GM12875 (cell line): Measurements from ENCODE around the gene DTNBP1.

Experiments used
- H3K4me3 ChIP-seq: one replicate; pipeline ENCODE4 v1.5.1; 2011; ENCODE audit warnings: low read depth, low read length, control low read depth
- TF ChIP-seq, protein P1 (sequence below): IDR thresholded peaks from 2 replicates; pipeline ENCODE4 v1.5.1; 2011; ENCODE audit warnings: low read depth, mild to moderate bottlenecking, control low read depth, inconsistent platforms, low read length, moderate library complexity, borderline replicate concordance; ENCODE audit not compliant: insufficient read depth

Gene DTNBP1

DNA sequence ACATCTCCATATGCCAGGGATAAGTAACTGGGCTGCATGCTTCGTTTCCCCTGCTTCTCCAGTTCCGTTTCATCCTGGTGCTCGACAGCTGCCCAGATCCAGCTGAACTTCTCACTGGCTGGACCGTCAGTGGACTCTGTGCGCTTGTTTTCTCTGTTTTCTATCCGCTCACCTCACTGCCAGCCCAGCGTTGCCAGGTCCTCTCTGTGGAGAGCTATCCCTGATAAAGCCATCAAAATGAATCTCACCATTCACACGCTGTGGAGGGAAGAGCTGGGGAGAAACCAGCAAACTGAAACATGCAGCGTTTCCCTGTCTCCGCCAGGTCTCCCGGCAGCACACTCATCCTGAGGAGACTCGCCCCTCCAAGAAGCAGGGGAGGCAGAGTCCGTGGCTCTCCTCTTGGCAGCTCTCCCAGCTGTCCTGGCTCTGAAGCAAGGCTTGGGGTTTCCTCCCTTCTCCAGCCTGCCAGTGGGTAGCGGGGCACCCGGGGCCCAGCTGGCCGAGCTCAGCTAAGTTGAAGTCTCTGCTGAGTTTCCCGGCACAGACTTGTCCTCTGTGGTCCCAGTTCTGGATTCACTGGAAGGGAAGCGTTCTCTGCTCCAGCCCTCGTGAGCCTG is 160.9 kb downstream of the DTNBP1 start:
- no peak overlapping the region for H3K4me3 ChIP-seq
- TF ChIP-seq, protein P1, sequence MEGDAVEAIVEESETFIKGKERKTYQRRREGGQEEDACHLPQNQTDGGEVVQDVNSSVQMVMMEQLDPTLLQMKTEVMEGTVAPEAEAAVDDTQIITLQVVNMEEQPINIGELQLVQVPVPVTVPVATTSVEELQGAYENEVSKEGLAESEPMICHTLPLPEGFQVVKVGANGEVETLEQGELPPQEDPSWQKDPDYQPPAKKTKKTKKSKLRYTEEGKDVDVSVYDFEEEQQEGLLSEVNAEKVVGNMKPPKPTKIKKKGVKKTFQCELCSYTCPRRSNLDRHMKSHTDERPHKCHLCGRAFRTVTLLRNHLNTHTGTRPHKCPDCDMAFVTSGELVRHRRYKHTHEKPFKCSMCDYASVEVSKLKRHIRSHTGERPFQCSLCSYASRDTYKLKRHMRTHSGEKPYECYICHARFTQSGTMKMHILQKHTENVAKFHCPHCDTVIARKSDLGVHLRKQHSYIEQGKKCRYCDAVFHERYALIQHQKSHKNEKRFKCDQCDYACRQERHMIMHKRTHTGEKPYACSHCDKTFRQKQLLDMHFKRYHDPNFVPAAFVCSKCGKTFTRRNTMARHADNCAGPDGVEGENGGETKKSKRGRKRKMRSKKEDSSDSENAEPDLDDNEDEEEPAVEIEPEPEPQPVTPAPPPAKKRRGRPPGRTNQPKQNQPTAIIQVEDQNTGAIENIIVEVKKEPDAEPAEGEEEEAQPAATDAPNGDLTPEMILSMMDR, result no peak

DNA sequence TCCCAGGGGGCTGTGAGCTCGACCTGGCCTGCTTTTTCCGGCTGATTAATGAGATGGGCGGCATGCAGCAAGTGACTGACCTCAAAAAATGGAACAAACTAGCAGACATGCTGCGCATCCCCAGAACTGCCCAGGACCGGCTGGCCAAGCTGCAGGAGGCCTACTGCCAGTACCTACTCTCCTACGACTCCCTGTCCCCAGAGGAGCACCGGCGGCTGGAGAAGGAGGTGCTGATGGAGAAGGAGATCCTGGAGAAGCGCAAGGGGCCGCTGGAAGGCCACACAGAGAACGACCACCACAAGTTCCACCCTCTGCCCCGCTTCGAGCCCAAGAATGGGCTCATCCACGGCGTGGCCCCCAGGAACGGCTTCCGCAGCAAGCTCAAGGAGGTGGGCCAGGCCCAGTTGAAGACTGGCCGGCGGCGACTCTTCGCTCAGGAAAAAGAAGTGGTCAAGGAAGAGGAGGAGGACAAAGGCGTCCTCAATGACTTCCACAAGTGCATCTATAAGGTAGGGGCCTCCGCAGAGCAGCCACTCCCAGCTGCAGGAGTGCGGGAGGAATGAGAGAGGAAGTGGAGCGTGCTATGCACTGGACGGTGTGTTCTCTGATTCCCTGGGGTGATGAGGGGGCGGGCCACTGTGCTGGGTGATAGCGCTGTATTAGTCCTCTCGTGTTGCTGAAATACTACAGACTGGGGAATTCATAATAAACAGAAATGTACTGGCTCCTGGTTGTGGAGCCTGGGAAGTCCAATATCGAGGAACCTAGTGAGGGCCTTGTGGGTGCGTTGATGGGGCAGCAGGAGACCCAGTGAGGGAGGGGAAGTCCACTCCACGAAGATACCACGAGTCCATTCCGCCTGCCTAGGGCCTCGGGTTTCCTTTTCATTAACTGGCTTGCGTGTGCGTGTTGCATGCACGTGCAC is 161.7 kb downstream of the DTNBP1 start:
- TF ChIP-seq, protein P1, result no peak

DNA sequence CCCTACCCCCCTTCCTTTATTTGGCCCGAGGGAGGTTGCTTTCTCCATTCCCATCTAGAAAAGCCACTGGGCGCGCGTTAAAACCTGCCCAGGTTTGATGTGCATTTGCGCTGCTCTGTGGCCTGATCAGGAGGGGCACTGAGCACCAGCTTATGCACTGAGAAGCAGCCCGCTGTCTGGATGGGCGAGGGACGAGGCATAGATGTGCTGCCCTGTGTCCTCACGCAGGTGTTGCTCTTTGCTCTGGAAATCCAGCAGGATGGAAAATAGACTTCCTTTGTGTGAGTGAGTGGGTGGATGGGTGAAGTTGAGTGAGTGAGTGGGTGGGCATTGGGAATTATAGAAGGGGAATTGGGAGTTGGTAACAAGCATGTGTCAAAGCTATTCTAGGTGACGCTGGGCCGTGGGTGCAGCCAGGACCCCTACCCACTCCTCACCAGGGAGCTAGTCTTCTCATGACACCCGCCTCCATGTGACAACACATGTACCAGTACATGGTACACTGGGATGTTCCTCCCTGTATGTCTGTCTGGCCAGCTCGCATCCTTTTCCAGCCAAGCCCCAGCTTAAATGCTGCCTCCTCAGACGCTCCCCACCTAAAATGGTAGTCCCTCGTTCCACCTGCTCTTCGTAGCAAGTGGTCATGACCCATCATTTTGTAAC is 162.6 kb downstream of the DTNBP1 start:
- TF ChIP-seq, protein P1, result no peak
- no peak overlapping the region for H3K4me3 ChIP-seq

More for the DNA sequence above, 161.7 kb downstream of the DTNBP1 start:
- H3K4me3 ChIP-seq, result no peak overlapping the region

DNA sequence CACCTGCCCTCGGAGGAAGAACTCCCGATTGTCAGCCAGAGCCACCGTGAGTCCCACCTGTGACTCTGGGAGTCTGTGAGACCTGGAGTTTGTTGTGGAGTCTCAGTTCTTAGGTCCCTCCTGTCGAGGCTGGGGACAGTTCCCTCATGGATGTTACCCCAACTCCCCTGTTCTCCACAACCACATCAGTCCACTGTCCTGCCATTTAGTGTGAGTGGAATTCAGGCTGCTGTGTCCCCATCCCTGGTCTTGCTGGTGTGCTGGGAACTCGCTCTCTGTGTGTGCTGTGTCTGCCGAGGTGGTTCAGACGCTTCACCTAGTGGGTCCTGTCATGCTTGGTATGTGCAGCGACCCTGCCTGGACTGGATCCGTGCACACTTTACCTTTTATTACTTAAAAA is 163.2 kb downstream of the DTNBP1 start:
- TF ChIP-seq, protein P1, result no peak
- no peak overlapping the region for H3K4me3 ChIP-seq

DNA sequence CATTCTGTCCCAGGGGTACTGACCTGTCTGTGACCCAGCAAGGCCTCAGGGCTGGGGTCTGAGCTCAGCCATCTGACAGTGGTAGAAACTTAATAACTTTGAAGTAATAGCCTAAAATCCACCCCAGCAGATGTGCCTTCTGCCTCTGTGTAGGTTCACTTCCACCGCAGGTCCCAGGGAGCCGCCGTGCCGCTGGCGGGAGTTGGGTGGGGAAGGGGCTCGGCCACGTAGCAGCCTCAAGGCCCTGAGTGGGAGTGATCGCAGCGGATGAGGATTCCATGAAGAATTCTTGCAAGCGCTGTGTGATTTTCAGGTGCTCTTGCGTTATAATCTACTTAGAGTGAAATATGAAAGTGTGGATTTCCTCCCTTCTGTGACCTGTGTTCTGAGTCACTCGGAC is 163.7 kb downstream of the DTNBP1 start:
- H3K4me3 ChIP-seq, result no peak overlapping the region
- TF ChIP-seq, protein P1, result no peak

DNA sequence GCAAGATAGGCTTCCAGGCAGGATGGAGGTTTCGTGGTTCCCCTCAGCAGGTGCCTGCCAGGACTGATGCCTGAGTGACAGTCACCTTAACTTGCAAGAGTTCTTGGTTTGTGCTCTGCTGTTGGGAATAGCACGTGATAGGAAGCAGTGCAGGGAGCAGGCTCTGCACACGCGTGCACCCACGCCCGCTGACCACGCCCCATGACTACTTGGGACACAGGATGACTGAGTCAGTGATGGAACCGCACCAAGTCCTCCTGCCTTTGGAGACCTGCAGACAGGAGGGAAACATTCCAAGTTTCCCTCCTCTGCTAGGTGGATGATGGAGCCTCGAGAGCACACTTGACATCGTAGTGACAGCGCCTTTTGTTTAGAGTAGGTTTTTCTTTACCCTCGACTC is 164.2 kb downstream of the DTNBP1 start:
- TF ChIP-seq, protein P1, result no peak

More for the DNA sequence above, 164.2 kb downstream of the DTNBP1 start:
- no peak overlapping the region for H3K4me3 ChIP-seq
